ENCODE measurements around the gene WFDC12. TPM values are rescaled to one million over a fixed set of nuclear protein-coding genes. Genes with fewer than 3 reads are reported as not detected.

WFDC12 gene, protein sequence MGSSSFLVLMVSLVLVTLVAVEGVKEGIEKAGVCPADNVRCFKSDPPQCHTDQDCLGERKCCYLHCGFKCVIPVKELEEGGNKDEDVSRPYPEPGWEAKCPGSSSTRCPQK
- total RNA-seq: not detected
- long read RNA-seq: 0 reads

DNA sequence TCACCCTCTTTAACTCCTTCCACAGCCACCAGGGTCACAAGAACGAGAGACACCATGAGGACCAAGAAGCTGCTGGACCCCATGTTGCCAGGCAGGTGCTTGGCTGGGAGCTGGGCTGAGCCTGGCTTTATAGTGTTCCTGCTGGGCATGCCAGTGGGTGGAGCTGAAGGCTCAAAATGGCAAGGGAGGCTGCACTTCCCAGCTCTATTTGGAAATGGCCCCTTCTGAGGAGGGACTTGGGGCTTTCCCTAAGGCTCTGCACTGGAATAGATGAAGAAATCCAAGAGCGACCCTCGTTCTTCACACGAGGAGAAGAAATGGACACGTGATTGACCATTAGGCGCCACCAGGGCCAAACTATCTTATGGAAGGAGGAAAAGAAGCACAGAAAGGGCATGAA, at the start of gene WFDC12:
Gene WFDC12 (minus strand): TSS at position 101 of the 400 bp plus-strand sequence. CDS start 18 bp downstream, at position 83.
- ATAC-seq (no peak), DNase-seq (no peak)
- Histone ChIP-seq H3K4me3 (no peak within 1 kb of the TSS), H3K9me3 (no peaks in the 10 kb centered on the region), H3K27ac (no peak within 1 kb of the TSS), H3K27me3 (peaks cover 0 to 6% of the 10 kb centered on the region in 2 donors), H3K4me1 (no peaks in the 10 kb centered on the region), H3K36me3 (no peaks in the 10 kb centered on the region)
- intact Hi-C loops (cut with DNase I): no loop called here
- TF ChIP-seq POLR2A (IDR thresholded peaks at IDR 0.05): no peak
- TF ChIP-seq, protein P1, sequence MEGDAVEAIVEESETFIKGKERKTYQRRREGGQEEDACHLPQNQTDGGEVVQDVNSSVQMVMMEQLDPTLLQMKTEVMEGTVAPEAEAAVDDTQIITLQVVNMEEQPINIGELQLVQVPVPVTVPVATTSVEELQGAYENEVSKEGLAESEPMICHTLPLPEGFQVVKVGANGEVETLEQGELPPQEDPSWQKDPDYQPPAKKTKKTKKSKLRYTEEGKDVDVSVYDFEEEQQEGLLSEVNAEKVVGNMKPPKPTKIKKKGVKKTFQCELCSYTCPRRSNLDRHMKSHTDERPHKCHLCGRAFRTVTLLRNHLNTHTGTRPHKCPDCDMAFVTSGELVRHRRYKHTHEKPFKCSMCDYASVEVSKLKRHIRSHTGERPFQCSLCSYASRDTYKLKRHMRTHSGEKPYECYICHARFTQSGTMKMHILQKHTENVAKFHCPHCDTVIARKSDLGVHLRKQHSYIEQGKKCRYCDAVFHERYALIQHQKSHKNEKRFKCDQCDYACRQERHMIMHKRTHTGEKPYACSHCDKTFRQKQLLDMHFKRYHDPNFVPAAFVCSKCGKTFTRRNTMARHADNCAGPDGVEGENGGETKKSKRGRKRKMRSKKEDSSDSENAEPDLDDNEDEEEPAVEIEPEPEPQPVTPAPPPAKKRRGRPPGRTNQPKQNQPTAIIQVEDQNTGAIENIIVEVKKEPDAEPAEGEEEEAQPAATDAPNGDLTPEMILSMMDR (IDR thresholded peaks at IDR 0.05): no peak
- 60% methylated on average over 5 of the region's 6 CpGs for WGBS (ENCODE audit: insufficient coverage, low coverage, low lambda C conversion rate, missing lambda C conversion rate)

DNA sequence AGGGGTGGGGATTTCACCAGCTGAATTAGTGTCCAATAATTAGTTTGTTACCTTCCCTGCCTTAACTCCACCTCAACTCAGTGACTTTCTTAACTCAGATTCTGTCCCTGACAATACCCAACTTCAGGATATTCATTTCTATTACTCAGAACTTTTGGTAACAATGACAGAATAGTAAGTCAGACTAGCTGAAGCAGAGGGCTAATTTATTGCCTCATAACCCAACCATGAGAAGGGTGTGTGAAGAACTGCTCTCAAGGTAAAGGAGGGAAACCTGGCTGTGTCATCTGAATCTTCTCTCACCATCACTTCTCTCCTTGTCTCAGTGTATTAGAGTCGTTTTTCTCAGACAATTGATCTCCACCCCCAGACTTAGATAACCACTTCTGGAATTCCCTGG, 49.3 kb upstream of the WFDC12 start:
- intact Hi-C loops (cut with DNase I): no loop called here
- Histone ChIP-seq H3K27me3 (no peaks in the 10 kb centered on the region), H3K4me3 (no peak overlapping the region), H3K4me1 (no peaks in the 10 kb centered on the region), H3K27ac (no peak overlapping the region), H3K9me3 (no peaks in the 10 kb centered on the region), H3K36me3 (no peaks in the 10 kb centered on the region)
- no peak for ATAC-seq
- WGBS (ENCODE audit: insufficient coverage, low coverage, low lambda C conversion rate, missing lambda C conversion rate): 5% methylated on average over 1 of the region's 1 CpG
- TF ChIP-seq, protein P1 (IDR thresholded peaks at IDR 0.05): no peak
- TF ChIP-seq POLR2A (IDR thresholded peaks at IDR 0.05): no peak
- no peak for DNase-seq

DNA sequence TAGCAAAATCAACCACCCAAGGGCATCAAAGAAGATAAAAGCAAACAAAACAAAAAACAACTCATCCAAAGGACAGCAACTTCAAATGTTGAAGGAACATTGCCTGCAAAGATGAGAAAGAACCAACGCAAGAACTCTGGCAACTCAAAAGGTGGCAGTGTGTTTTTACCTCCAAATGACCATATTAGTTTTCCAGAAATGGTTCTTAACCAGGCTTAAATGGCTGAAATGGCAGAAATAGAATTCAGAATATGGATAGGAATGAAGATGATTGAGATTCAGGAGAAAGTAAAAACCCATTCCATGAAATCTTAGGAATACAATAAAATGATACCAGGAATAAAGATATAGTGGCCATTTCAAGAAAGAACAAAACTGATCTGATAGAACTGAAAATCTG, 40.6 kb upstream of the WFDC12 start:
- no peaks in the 10 kb centered on the region for H3K36me3 ChIP-seq
- H3K4me3 ChIP-seq: no peak overlapping the region
- no peaks in the 10 kb centered on the region for H3K9me3 ChIP-seq
- DNase-seq (no peak), ATAC-seq (no peak)
- no peak overlapping the region for H3K27ac ChIP-seq
- 75% methylated on average over 1 of the region's 1 CpG for WGBS (ENCODE audit: insufficient coverage, low coverage, low lambda C conversion rate, missing lambda C conversion rate)
- TF ChIP-seq, protein P1 (IDR thresholded peaks at IDR 0.05): no peak
- no peak for TF ChIP-seq POLR2A (IDR thresholded peaks at IDR 0.05)
- H3K4me1 ChIP-seq: no peaks in the 10 kb centered on the region
- intact Hi-C loops (cut with DNase I): no loop called here
- no peaks in the 10 kb centered on the region for H3K27me3 ChIP-seq

DNA sequence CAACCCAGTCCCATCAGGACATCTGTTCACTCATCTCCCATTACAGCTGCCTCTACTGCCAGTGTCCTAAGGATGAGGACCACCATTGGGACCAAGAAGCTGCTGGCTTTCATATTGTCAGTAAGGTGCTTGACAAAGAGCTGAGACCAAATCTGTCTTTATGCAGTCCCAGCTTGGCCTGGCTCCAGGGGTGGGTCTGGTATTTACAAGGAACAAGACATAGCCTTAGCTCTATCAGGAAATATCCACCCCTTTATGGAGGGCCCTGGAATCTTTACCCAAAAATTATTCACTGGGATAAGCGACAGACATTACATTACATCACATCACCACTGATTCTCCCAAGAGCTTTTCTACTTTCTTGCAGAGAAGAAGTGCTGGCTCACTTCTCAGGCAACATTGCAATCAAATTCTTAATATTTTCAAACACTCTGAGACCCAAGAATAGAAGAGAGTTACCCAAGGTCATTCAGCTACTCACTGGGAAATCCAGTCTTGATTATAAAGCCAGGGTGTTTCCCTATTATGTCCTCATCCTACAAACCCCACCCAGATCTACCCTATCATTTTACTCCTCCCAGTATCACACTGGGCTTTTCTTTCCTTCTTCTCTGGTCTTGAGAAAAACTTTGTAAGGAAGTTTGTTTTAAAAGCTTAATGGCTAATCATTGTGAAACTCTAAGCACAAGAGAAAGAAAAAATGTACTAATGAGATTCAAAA, 39.0 kb upstream of the WFDC12 start:
- ATAC-seq (no peak), DNase-seq (no peak)
- H3K4me1 ChIP-seq: no peaks in the 10 kb centered on the region
- 60% methylated on average over 1 of the region's 1 CpG for WGBS (ENCODE audit: insufficient coverage, low coverage, low lambda C conversion rate, missing lambda C conversion rate)
- H3K4me3 ChIP-seq: no peak overlapping the region
- intact Hi-C loops (cut with DNase I): no loop called here
- TF ChIP-seq, protein P1 (IDR thresholded peaks at IDR 0.05): no peak
- TF ChIP-seq POLR2A (IDR thresholded peaks at IDR 0.05): no peak
- H3K27me3 ChIP-seq: no peaks in the 10 kb centered on the region
- H3K9me3 ChIP-seq: no peaks in the 10 kb centered on the region
- no peak overlapping the region for H3K27ac ChIP-seq
- no peaks in the 10 kb centered on the region for H3K36me3 ChIP-seq
